Mucosa of rectum (tissue), 2 donors: Measurements from ENCODE around the gene PYGO1.

Experiments
- H3K27ac ChIP-seq, 2 donors: one replicate each; pipeline ENCODE4 v1.7.0; 2013; ENCODE audit warnings: inconsistent platforms in 2 of 2, low read depth in 2 of 2, low read length in 2 of 2
- H3K27me3 ChIP-seq, 2 donors: one replicate each; pipeline ENCODE4 v1.7.0; 2013; ENCODE audit warnings: low read length in 2 of 2; ENCODE audit not compliant: control insufficient read depth in 2 of 2, insufficient read depth in 2 of 2
- H3K36me3 ChIP-seq, 2 donors: one replicate each; pipeline ENCODE4 v1.7.0; 2013; ENCODE audit warnings: low read length in 2 of 2; ENCODE audit not compliant: control insufficient read depth in 2 of 2, insufficient read depth in 2 of 2
- H3K4me1 ChIP-seq, 2 donors: one replicate each; pipeline ENCODE4 v1.7.0; 2013; ENCODE audit warnings: low read length in 2 of 2, mild to moderate bottlenecking in 1 of 2; ENCODE audit not compliant: control insufficient read depth in 2 of 2, insufficient read depth in 2 of 2
- H3K4me3 ChIP-seq, 2 donors: one replicate each; pipeline ENCODE4 v1.7.0; 2013; ENCODE audit warnings: low read length in 2 of 2
- H3K9ac ChIP-seq, 2 donors: one replicate each; pipeline ENCODE4 v1.7.0; 2013; ENCODE audit warnings: low read length in 2 of 2, low read depth in 1 of 2, mild to moderate bottlenecking in 1 of 2
- H3K9me3 ChIP-seq, 2 donors: one replicate each; pipeline ENCODE4 v1.7.0; 2013; ENCODE audit warnings: low read length in 2 of 2; ENCODE audit not compliant: control insufficient read depth in 2 of 2
- donor health status: healthy.
- donor health status: Normal muscosa, but diverticular disease.

The PYGO1 gene

GRCh38 chr15:55535436-55535835 is 52.7 kb downstream of the PYGO1 start:
- H3K27me3 ChIP-seq = no peaks in the 10 kb centered on the region
- no peaks in the 10 kb centered on the region for H3K36me3 ChIP-seq
- H3K9me3 ChIP-seq = no peaks in the 10 kb centered on the region
- no peak overlapping the region for H3K27ac ChIP-seq
- no peak overlapping the region for H3K4me3 ChIP-seq
- no peaks in the 10 kb centered on the region for H3K4me1 ChIP-seq
- H3K9ac ChIP-seq = no peak overlapping the region

DNA sequence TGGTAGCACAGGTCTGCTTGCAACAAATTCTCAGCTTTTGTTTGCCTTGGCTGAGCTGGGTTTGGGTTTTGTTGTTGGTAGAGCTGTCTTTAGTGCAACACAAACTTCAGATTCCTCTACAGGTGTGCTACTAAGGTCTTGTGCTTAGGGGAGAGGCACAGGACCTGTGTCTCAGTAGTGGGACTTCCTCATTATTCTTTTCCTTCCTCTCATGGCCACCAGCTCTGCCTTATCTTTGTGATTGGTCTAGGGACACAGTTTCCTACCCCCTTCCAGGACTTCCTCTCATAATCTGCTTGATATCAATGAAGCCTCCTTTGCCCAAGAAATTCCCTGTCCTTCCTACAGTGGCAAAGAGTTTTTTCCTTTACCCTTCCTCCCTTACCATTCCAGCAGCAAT is 55.2 kb downstream of the PYGO1 start:
- Histone ChIP-seq H3K9ac (no peak overlapping the region), H3K4me1 (no peaks in the 10 kb centered on the region), H3K4me3 (no peak overlapping the region), H3K36me3 (no peaks in the 10 kb centered on the region), H3K27me3 (no peaks in the 10 kb centered on the region), H3K9me3 (no peaks in the 10 kb centered on the region), H3K27ac (no peak overlapping the region)

DNA sequence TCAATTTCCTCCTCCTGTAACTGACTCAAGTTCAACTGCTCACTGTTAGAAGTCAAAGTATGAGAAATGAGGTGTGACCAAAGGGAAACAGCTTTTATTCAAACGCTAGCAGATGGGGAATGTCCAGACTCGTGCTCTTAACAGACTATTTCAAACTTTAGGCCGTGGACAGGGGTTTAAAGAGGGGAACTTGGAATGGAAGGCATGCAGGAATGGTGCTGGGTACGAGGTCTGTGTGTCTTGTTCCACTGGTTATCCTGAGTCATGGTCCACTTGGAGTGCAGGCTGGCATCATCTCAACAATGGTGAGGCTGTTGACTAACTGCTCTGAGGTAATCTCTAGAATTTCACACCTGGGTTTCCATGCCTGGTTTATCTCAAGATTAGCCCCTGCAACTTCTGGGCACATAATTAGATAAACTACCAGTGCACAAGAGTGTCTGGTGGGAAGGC is 57.3 kb downstream of the PYGO1 start:
- H3K27me3 ChIP-seq = no peaks in the 10 kb centered on the region
- no peaks in the 10 kb centered on the region for H3K36me3 ChIP-seq
- H3K9ac ChIP-seq = no peak overlapping the region
- H3K4me3 ChIP-seq = no peak overlapping the region
- no peaks in the 10 kb centered on the region for H3K9me3 ChIP-seq
- no peak overlapping the region for H3K27ac ChIP-seq
- no peaks in the 10 kb centered on the region for H3K4me1 ChIP-seq

DNA sequence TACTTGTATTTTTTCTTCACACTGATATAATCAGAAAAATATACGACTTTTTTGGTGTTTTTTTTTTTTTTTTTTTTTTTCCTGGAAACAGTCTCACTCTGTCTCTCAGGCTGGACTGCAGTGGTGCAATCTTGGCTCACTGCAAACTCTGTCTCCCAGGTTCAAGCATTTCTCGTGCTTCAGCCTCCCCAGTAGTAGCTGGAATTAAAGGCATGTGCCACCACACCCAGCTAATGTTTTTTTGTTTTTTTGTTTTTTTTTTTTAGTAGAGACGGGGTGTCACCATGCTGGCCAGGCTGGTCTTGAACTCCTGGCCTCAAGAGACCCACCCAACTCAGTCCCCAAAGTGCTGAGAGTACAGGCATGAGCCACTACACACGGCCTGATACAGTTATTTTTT is 59.3 kb downstream of the PYGO1 start:
- H3K4me1 ChIP-seq = no peaks in the 10 kb centered on the region
- no peak overlapping the region for H3K9ac ChIP-seq
- H3K9me3 ChIP-seq = no peaks in the 10 kb centered on the region
- no peak overlapping the region for H3K27ac ChIP-seq
- no peak overlapping the region for H3K4me3 ChIP-seq
- no peaks in the 10 kb centered on the region for H3K36me3 ChIP-seq
- peaks cover 0 to 3% of the 10 kb centered on the region in 2 donors for H3K27me3 ChIP-seq

DNA sequence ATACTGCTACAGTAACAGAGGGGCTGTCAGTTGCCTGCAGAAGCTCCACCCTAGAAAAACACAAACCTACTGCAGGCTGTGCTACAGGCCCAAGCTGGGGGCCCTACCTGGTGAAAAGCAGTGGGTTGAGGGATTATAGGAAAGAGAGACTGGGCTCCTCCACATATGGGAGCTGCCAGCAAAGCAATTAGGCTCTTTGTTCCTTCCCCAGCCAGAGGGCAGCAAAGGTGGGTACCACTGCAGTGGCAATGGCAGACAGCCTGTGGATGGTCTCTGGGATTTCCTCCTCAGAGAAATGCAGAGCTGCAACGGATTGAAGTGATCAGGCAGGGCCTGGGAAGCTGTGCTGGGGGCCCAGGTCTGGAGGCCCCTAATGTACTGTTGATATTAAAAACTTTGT is 61.0 kb downstream of the PYGO1 start:
- H3K27ac ChIP-seq = no peak overlapping the region
- H3K9ac ChIP-seq = no peak overlapping the region
- no peaks in the 10 kb centered on the region for H3K36me3 ChIP-seq
- H3K4me1 ChIP-seq = no peaks in the 10 kb centered on the region
- peaks cover 0 to 3% of the 10 kb centered on the region in 2 donors for H3K27me3 ChIP-seq
- H3K9me3 ChIP-seq = no peaks in the 10 kb centered on the region
- no peak overlapping the region for H3K4me3 ChIP-seq

DNA sequence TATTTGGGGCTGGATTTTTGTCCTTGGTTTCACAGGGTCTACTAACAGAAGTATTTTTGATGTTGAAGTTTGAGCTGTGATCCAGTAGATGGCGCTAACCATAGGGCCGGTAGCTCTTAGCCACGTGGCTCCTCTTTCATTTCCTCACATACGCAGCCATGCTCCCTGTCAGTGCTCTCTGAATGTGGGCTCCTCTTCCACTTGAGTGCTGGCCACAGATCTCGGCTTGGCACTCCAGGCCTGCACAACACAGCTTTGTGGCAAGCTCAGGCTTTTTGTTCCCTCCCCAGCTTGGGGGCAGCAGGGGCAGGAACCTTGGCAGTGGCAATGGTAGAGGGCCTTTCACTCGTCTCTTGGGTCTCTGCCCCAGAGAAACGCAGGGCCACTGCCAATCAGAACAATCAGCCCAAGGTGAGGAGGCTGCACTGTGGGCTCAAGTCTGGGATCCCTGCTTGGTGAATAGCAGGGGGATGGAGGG is 61.5 kb downstream of the PYGO1 start:
- Histone ChIP-seq H3K9ac (no peak overlapping the region), H3K4me3 (no peak overlapping the region), H3K36me3 (no peaks in the 10 kb centered on the region), H3K27ac (no peak overlapping the region), H3K27me3 (peaks cover 0 to 3% of the 10 kb centered on the region in 2 donors), H3K9me3 (no peaks in the 10 kb centered on the region), H3K4me1 (no peaks in the 10 kb centered on the region)

DNA sequence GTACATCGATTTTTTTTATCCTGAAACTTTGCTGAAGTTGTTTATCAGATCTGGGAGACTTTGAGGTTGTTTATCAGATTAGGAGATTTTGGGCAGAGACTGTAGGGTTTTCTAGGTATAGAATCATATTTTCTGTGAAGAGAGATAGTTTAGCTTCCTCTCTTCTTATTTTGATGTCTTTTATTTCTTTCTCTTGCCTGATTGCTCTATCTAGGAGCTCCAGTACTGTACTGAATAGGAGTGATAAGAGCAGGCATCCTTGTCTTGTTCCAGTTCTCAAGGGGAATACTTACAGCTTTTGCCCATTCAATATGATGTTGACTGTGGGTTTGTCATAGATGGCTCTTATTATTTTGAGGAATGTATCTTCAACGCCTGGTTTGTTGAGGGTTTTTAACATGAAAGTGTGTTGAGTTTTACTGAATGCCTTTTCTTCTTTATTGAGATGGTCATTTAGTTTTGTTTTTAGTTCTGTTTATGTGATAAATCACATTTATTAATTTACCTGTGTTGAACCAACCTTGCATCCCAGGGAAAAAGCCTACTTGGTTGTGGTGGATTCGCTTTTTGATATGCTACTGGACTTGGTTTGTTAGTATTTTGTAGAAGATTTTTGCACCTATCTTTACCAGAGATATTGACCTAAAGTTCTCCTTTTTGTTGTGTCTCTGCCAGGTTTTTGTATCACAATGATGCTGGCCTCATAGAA is 65.2 kb downstream of the PYGO1 start:
- Histone ChIP-seq H3K9ac (no peak overlapping the region), H3K27ac (no peak overlapping the region), H3K4me1 (no peaks in the 10 kb centered on the region), H3K9me3 (no peaks in the 10 kb centered on the region), H3K27me3 (peaks cover under 1 to 3% of the 10 kb centered on the region in 2 donors), H3K4me3 (no peak overlapping the region), H3K36me3 (no peaks in the 10 kb centered on the region)

DNA sequence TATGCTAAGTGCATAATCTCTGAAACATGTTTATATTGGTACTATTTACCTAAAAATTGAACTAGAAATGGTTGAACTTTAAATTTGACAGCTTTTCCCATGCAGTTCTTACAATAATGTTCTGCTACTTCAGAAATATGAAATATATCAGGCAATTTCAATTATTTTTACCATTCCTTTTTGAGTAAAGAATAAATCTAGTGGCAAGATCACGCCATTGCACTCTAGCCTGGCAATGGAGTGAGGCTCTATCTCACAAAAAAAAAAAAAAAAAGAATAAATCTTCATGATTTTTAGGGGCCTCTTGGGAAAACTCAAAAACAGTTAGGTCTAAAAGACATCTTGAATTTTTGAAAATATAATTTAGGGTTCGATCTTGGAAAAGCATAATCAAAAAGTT is 69.5 kb downstream of the PYGO1 start:
- no peaks in the 10 kb centered on the region for H3K4me1 ChIP-seq
- no peaks in the 10 kb centered on the region for H3K9me3 ChIP-seq
- H3K9ac ChIP-seq = no peak overlapping the region
- no peak overlapping the region for H3K4me3 ChIP-seq
- H3K27ac ChIP-seq = no peak overlapping the region
- H3K27me3 ChIP-seq = peaks cover 0 to 2% of the 10 kb centered on the region in 2 donors
- no peaks in the 10 kb centered on the region for H3K36me3 ChIP-seq

DNA sequence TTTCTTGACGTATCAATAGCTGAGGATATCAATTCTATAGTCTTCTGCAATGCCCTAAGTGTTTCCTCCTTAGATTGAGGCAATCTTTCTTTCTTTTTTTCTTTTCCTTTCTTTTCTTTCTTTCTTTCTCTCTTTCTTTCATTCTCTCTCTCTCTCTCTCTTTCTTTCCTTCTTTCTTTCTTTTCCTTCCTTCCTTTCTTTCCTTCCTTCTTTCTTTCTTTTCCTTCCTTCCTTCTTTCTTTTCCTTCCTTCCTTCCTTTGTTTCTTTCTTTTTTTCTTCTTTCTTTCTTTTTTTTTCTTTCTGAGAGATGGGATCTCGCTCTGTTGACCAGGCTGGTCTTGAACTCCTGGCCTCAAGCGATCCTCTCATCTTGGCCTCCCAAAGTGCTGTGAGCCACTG is 70.1 kb downstream of the PYGO1 start:
- Histone ChIP-seq H3K36me3 (no peaks in the 10 kb centered on the region), H3K4me1 (no peaks in the 10 kb centered on the region), H3K27ac (no peak overlapping the region), H3K9ac (no peak overlapping the region), H3K9me3 (no peaks in the 10 kb centered on the region), H3K27me3 (peaks cover 0 to 2% of the 10 kb centered on the region in 2 donors), H3K4me3 (no peak overlapping the region)

DNA sequence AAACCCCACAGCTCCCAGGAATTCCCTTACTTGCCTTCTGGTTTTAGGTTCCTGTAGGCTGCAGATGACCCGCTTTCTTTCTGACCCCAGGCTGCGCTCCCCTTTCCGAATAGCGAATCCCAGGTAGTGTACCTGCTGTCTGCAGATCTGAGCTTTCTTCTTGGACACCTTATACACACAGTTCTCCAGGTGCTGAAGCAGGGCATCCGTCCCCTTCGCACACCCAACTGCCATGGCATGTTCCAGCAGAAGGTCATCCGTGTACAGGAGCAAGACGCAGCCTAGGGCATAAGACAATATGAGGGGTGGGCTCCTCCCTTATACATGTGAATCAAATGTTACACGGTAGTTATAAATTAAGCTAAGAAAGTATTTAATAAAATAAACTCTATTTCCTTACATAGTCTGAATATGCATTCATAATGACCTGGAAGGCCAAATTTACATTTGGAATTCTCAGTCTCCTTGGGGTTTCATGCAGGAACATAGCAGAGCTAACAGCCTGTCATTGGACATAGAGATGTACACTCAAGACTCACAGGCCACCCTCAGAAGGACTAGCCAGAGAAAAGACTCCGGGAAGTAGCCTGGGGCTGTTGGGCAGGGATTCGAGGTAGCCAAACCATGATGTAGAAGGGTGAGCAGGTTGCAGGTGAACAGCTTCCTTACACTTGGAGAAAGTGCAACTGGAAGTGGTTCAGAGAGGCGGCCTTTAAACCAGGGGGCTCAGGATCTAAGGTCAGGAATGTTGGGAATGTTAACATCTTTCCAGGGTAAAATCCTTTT is 72.0 kb downstream of the PYGO1 start:
- Histone ChIP-seq H3K27me3 (peaks cover 0 to 2% of the 10 kb centered on the region in 2 donors), H3K27ac (no peak overlapping the region), H3K4me1 (no peaks in the 10 kb centered on the region), H3K9me3 (no peaks in the 10 kb centered on the region), H3K9ac (no peak overlapping the region), H3K4me3 (no peak overlapping the region), H3K36me3 (no peaks in the 10 kb centered on the region)
